OCI-LY1 (cell line): ENCODE results near the gene FGF7.

Source experiments
- CTCF ChIP-seq: fragments of 200-600 bp; sonication (generic), shearing (Covaris generic); IDR thresholded peaks from 2 replicates; pipeline ENCODE4 v1.5.1; 2017; ENCODE audit warnings: mild to moderate bottlenecking, antibody characterized with exemption, low read length, moderate library complexity, mixed read lengths
- EZH2 ChIP-seq: fragments of 200-600 bp; sonication (generic), shearing (Covaris generic); IDR thresholded peaks from 2 replicates; pipeline ENCODE4 v1.8.0; 2017; ENCODE audit warnings: borderline replicate concordance, mixed run types, mild to moderate bottlenecking, antibody characterized with exemption, low read length, moderate library complexity, mixed read lengths

GRCh38 chr15:49382394-49382793, 40.6 kb upstream of the FGF7 start:
- TF ChIP-seq EZH2 (no peak), CTCF (no peak)
